Gastrocnemius medialis (tissue), 4 donors: Measurements from ENCODE around the gene SALL3. TPM values are rescaled to one million over a fixed set of nuclear protein-coding genes. Genes with fewer than 3 reads are reported as not detected.

Experiments
- ATAC-seq, 2 donors: fragments of 150-250 bp; one replicate each; pipeline ENCODE4 v1.9.1; 2016
- DNase-seq, 2 donors: peaks; one replicate each; pipeline ENCODE4 v3.0.0-alpha.2; 2019
- H3K27ac ChIP-seq, 4 donors: fragments of 200-600 bp; sonication (generic); 1 replicate in 1 of 4; 2 replicates in 3 of 4; pipeline ENCODE4 v1.5.1; 2016 to 2018; ENCODE audit warnings: mild to moderate bottlenecking in 2 of 4, moderate library complexity in 1 of 4
- H3K27me3 ChIP-seq, 3 donors: fragments of 200-600 bp; sonication (generic) in 2 of 3; 1 replicate in 1 of 3; 2 replicates in 2 of 3; pipeline versions ENCODE4 v1.5.1 to v1.6.0; 2016 to 2019; ENCODE audit warnings: mild to moderate bottlenecking in 1 of 3, moderate library complexity in 1 of 3
- H3K36me3 ChIP-seq, 2 donors: fragments of 200-600 bp; sonication (generic) in 1 of 2; one replicate each; pipeline ENCODE4 v1.5.1; 2017 to 2018
- H3K4me1 ChIP-seq, 2 donors: fragments of 200-600 bp; sonication (generic) in 1 of 2; one replicate each; pipeline ENCODE4 v1.5.1; 2016 to 2017; ENCODE audit warnings: mild to moderate bottlenecking in 2 of 2
- H3K4me3 ChIP-seq, 4 donors: fragments of 200-600 bp; sonication (generic) in 3 of 4; 1 replicate in 1 of 4; 2 replicates in 3 of 4; pipeline ENCODE4 v1.5.1; 2016 to 2019; ENCODE audit warnings: mild to moderate bottlenecking in 2 of 4
- H3K9me3 ChIP-seq, 3 donors: fragments of 200-600 bp; sonication (generic) in 2 of 3; 1 replicate in 1 of 3; 2 replicates in 2 of 3; pipeline ENCODE4 v1.5.1; 2016 to 2019
- CTCF ChIP-seq, 5 experiments: fragments of 450-650 bp in 3 of 5; fragments of 200-600 bp in 2 of 5; sonication (generic) in 2 of 5; IDR thresholded peaks in 4 of 5; conservative IDR thresholded peaks in 1 of 5; 1 replicate in 4 of 5; 2 replicates in 1 of 5; pipeline ENCODE4 v1.5.1; 2016 to 2019; ENCODE audit warnings: antibody characterized with exemption in 5 of 5, mild to moderate bottlenecking in 3 of 5, moderate library complexity in 3 of 5
- POLR2A ChIP-seq, 2 donors: fragments of 450-650 bp; IDR thresholded peaks; one replicate each; pipeline ENCODE4 v1.6.1; 2017; ENCODE audit warnings: antibody characterized with exemption in 2 of 2, mild to moderate bottlenecking in 2 of 2, moderate library complexity in 2 of 2
- in situ Hi-C, 4 donors: fragments of 200-750 bp; cut with MboI; loops; one replicate each; pipeline versions ENCODE4 v1.15.0 to v1.8.0; 2017; ENCODE audit warnings: low sequenced_read_pairs in 4 of 4
- intact Hi-C: fragments of 100-400 bp; cut with DNase I; formaldehyde crosslinking; loops from one replicate; pipeline ENCODE4 v1.15.1; 2023; ENCODE audit warnings: low total_unique reads
- total RNA-seq, 4 donors: library from RNA; depleted of rRNA; stranded (reverse); fragments of >200 nt; gene quantifications; one replicate each; pipeline versions ENCODE4 v1.1.0 to v1.2.3, GENCODE V29; 2016

The SALL3 gene
- total RNA-seq, 4 donors from 2014 or later: not detected

GRCh38 chr18:79030680-79031079, 51.1 kb downstream of the SALL3 start:
- no peak overlapping the region for H3K4me3 ChIP-seq
- peaks cover 0 to 4% (median 0%) of the 10 kb centered on the region in 3 donors for H3K27me3 ChIP-seq
- intact Hi-C loops (no loop called here), in situ Hi-C loops (no loop called here)
- no peak for DNase-seq
- no peaks in the 10 kb centered on the region for H3K4me1 ChIP-seq
- no peak overlapping the region for H3K27ac ChIP-seq
- H3K36me3 ChIP-seq: no peaks in the 10 kb centered on the region
- H3K9me3 ChIP-seq: no peaks in the 10 kb centered on the region
- TF ChIP-seq CTCF (IDR thresholded peaks at IDR 0.05 in 4 of 5, conservative IDR thresholded peaks at IDR 0.05 in 1 of 5) (no peak), POLR2A (IDR thresholded peaks at IDR 0.05) (no peak)
- no peak for ATAC-seq

GRCh38 chr18:79042276-79042675, 62.7 kb downstream of the SALL3 start:
- intact Hi-C loops: no loop called here
- ATAC-seq (no peak), DNase-seq (no peak)
- TF ChIP-seq POLR2A (IDR thresholded peaks at IDR 0.05) (no peak), CTCF (IDR thresholded peaks at IDR 0.05 in 4 of 5, conservative IDR thresholded peaks at IDR 0.05 in 1 of 5) (no peak)
- Histone ChIP-seq H3K9me3 (no peaks in the 10 kb centered on the region), H3K27ac (no peak overlapping the region), H3K27me3 (peaks cover 0 to 3% (median 3%) of the 10 kb centered on the region in 3 donors), H3K36me3 (no peaks in the 10 kb centered on the region), H3K4me3 (no peak overlapping the region), H3K4me1 (no peaks in the 10 kb centered on the region)
- in situ Hi-C loops: no loop called here

- no peak for ATAC-seq
- in situ Hi-C loops: no loop called here
- Histone ChIP-seq H3K27me3 (peaks cover 0 to 3% (median 3%) of the 10 kb centered on the region in 3 donors), H3K9me3 (no peaks in the 10 kb centered on the region), H3K4me1 (no peaks in the 10 kb centered on the region), H3K27ac (no peak overlapping the region), H3K4me3 (no peak overlapping the region), H3K36me3 (no peaks in the 10 kb centered on the region)
- DNase-seq: no peak
- no peak for TF ChIP-seq POLR2A (IDR thresholded peaks at IDR 0.05)
- no peak for TF ChIP-seq CTCF (IDR thresholded peaks at IDR 0.05 in 4 of 5, conservative IDR thresholded peaks at IDR 0.05 in 1 of 5)
- intact Hi-C loops: no loop called here
Measured at GRCh38 chr18:79043288-79043687, 63.7 kb downstream of the SALL3 start.

- H3K9me3 ChIP-seq: no peaks in the 10 kb centered on the region
- no peak for TF ChIP-seq CTCF (IDR thresholded peaks at IDR 0.05 in 4 of 5, conservative IDR thresholded peaks at IDR 0.05 in 1 of 5)
- TF ChIP-seq POLR2A (IDR thresholded peaks at IDR 0.05): no peak
- ATAC-seq: no peak
- no peak overlapping the region for H3K27ac ChIP-seq
- no peaks in the 10 kb centered on the region for H3K4me1 ChIP-seq
- intact Hi-C loops (no loop called here), in situ Hi-C loops (no loop called here)
- no peak for DNase-seq
- H3K27me3 ChIP-seq: peaks cover 0 to 6% (median 3%) of the 10 kb centered on the region in 3 donors
- H3K4me3 ChIP-seq: no peak overlapping the region
- H3K36me3 ChIP-seq: no peaks in the 10 kb centered on the region
Measured at GRCh38 chr18:79046522-79046921, 66.9 kb downstream of the SALL3 start.

- no peaks in the 10 kb centered on the region for H3K36me3 ChIP-seq
- no peak for DNase-seq
- TF ChIP-seq POLR2A (IDR thresholded peaks at IDR 0.05) (no peak), CTCF (IDR thresholded peaks at IDR 0.05 in 4 of 5, conservative IDR thresholded peaks at IDR 0.05 in 1 of 5) (no peak)
- H3K27ac ChIP-seq: no peak overlapping the region
- no peaks in the 10 kb centered on the region for H3K4me1 ChIP-seq
- ATAC-seq: no peak
- H3K4me3 ChIP-seq: no peak overlapping the region
- peaks cover 0 to 6% (median 3%) of the 10 kb centered on the region in 3 donors for H3K27me3 ChIP-seq
- no peaks in the 10 kb centered on the region for H3K9me3 ChIP-seq
- intact Hi-C loops (no loop called here), in situ Hi-C loops (no loop called here)
Measured at GRCh38 chr18:79047556-79048244, 68.1 kb downstream of the SALL3 start.
